Sigmoid colon (tissue), 7 donors: ENCODE results near the gene PIGO. TPM values are rescaled to one million over a fixed set of nuclear protein-coding genes. Genes with fewer than 3 reads are reported as not detected.
A peak's percentile ranks its signal among the peaks of the same experiment; 100 is the strongest.

Source experiments
- DNase-seq: peaks from one replicate; pipeline ENCODE4 v3.0.0-alpha.2; 2019
- H3K27ac ChIP-seq, 4 donors: fragments of 200-600 bp; sonication (generic); one replicate each; pipeline ENCODE4 v1.5.1; 2016 to 2019; ENCODE audit warnings: mild to moderate bottlenecking in 1 of 4
- H3K27me3 ChIP-seq, 3 donors: fragments of 200-600 bp; sonication (generic); one replicate each; pipeline ENCODE4 v1.5.1; 2019; ENCODE audit warnings: mild to moderate bottlenecking in 1 of 3
- H3K36me3 ChIP-seq, 4 donors: fragments of 200-600 bp; sonication (generic); one replicate each; pipeline ENCODE4 v1.5.1; 2016 to 2019
- H3K4me1 ChIP-seq, 4 donors: fragments of 200-600 bp; sonication (generic); one replicate each; pipeline ENCODE4 v1.5.1; 2017 to 2019
- H3K4me3 ChIP-seq, 4 donors: fragments of 200-600 bp; sonication (generic); one replicate each; pipeline ENCODE4 v1.5.1; 2017 to 2019; ENCODE audit warnings: mild to moderate bottlenecking in 2 of 4, moderate library complexity in 1 of 4
- H3K9me3 ChIP-seq, 4 donors: fragments of 200-600 bp in 3 of 4; sonication (generic) in 3 of 4; one replicate each; pipeline versions ENCODE4 v1.5.1 to v1.6.1; 2013 to 2019
- CTCF ChIP-seq, 4 experiments: fragments of 450-650 bp in 3 of 4; fragments of 200-600 bp in 1 of 4; IDR thresholded peaks; one replicate each; pipeline ENCODE4 v1.5.1; 2016 to 2019; ENCODE audit warnings: antibody characterized with exemption in 4 of 4, mild to moderate bottlenecking in 3 of 4, moderate library complexity in 2 of 4
- EP300 ChIP-seq, 4 donors: sonication (generic); formaldehyde crosslinking; IDR thresholded peaks; one replicate each; pipeline ENCODE4 v1.6.1; 2017; ENCODE audit warnings: antibody characterized with exemption in 4 of 4
- POLR2A ChIP-seq, 2 donors: fragments of 450-650 bp; IDR thresholded peaks; one replicate each; pipeline ENCODE4 v1.6.1; 2016; ENCODE audit warnings: antibody characterized with exemption in 2 of 2, mild to moderate bottlenecking in 2 of 2, moderate library complexity in 2 of 2
- POLR2AphosphoS5 ChIP-seq, 4 donors: sonication (generic); formaldehyde crosslinking; IDR thresholded peaks; one replicate each; pipeline ENCODE4 v1.6.1; 2017; ENCODE audit warnings: antibody characterized with exemption in 4 of 4
- WGBS, 2 donors: extraction: QIAGEN DNeasy Blood & Tissue Kit; methylation state at CpG; one replicate each; pipeline ENCODE4 v1.1.7; 2013; 5-methylcytosine and 5-hydroxymethylcytosine counted together
- intact Hi-C: fragments of 100-400 bp; cut with DNase I; formaldehyde crosslinking; loops from one replicate; pipeline ENCODE4 v1.15.1; 2023
- polyA plus RNA-seq, 3 donors: library from polyadenylated mRNA; stranded (reverse); fragments of 200-250 nt; gene quantifications; one replicate each; pipeline ENCODE4 v1.2.3, GENCODE V29; 2013
- total RNA-seq, 4 donors: library from RNA; depleted of rRNA; stranded (reverse); fragments of >200 nt; gene quantifications; one replicate each; pipeline ENCODE4 v1.1.0, GENCODE V29; 2016
- donor health status: healthy with polysubstance abuse.
- donor health status: Bipolar disorder and iron deficiency.
- donor health status: healthy.

PIGO gene
- total and polyA plus RNA-seq, 7 donors, result 3.0 to 23.5 (median 10.0) TPM

GRCh38 chr9:35110327-35110761 lies 14.0 kb upstream of the PIGO start:
- peaks cover 25 to 34% (median 28%) of the 10 kb centered on the region in 4 donors for H3K36me3 ChIP-seq
- H3K9me3 ChIP-seq, result peaks cover 0 to 3% (median 0%) of the 10 kb centered on the region in 4 donors
- intact Hi-C loops, result loop anchor here (5.0 kb wide), 3 partner anchors 38 to 492 kb away; partner anchors contain the start of gene VCP
- H3K27ac ChIP-seq, result peak overlapping the region; percentile 90 to 96 (median 92)
- H3K4me3 ChIP-seq, result peak overlapping the region in 3 of 4 donors; percentile 58 to 87 (median 82)
- TF ChIP-seq CTCF (IDR thresholded peaks at IDR 0.05) (no peak), POLR2AphosphoS5 (IDR thresholded peaks at IDR 0.05) (no peak), EP300 (IDR thresholded peaks at IDR 0.05) (no peak), POLR2A (IDR thresholded peaks at IDR 0.05) (no peak)
- DNase-seq, result no peak
- H3K4me1 ChIP-seq, result peaks cover 0 to 56% (median 50%) of the 10 kb centered on the region in 4 donors
- 46 to 48% methylated on average over 3 of the region's 3 CpGs for WGBS, 2 donors
- no peaks in the 10 kb centered on the region for H3K27me3 ChIP-seq

- H3K4me1 ChIP-seq, result peaks cover 0 to 43% (median 37%) of the 10 kb centered on the region in 4 donors
- WGBS, 2 donors, result 65 to 72% methylated on average over 8 of the region's 8 CpGs
Measured at GRCh38 chr9:35108946-35109575, 12.7 kb upstream of the PIGO start.

GRCh38 chr9:35108461-35108860 lies 12.1 kb upstream of the PIGO start:
- no peak for DNase-seq
- Histone ChIP-seq H3K9me3 (peaks cover 0 to 3% (median 0%) of the 10 kb centered on the region in 4 donors), H3K4me1 (peaks cover 0 to 41% (median 36%) of the 10 kb centered on the region in 4 donors), H3K27ac (no peak overlapping the region), H3K36me3 (peaks cover 29 to 45% (median 37%) of the 10 kb centered on the region in 4 donors), H3K4me3 (no peak overlapping the region), H3K27me3 (no peaks in the 10 kb centered on the region)
- WGBS, 2 donors, result 94 to 96% methylated on average over 6 of the region's 6 CpGs
- no peak for TF ChIP-seq CTCF (IDR thresholded peaks at IDR 0.05)
- no peak for TF ChIP-seq POLR2A (IDR thresholded peaks at IDR 0.05)
- no peak for TF ChIP-seq EP300 (IDR thresholded peaks at IDR 0.05)
- no peak for TF ChIP-seq POLR2AphosphoS5 (IDR thresholded peaks at IDR 0.05)
- intact Hi-C loops, result no loop called here

More at GRCh38 chr9:35108946-35109575, 12.7 kb upstream of the PIGO start:
- no peak for DNase-seq
- Histone ChIP-seq H3K27ac (no peak overlapping the region), H3K4me3 (no peak overlapping the region), H3K36me3 (peaks cover 29 to 45% (median 37%) of the 10 kb centered on the region in 4 donors), H3K9me3 (peaks cover 0 to 3% (median 0%) of the 10 kb centered on the region in 4 donors), H3K27me3 (no peaks in the 10 kb centered on the region)
- TF ChIP-seq CTCF (IDR thresholded peaks at IDR 0.05) (no peak), EP300 (IDR thresholded peaks at IDR 0.05) (no peak), POLR2A (IDR thresholded peaks at IDR 0.05) (no peak), POLR2AphosphoS5 (IDR thresholded peaks at IDR 0.05) (no peak)
- intact Hi-C loops, result no loop called here

- no peaks in the 10 kb centered on the region for H3K9me3 ChIP-seq
- WGBS, 2 donors, result 82 to 83% methylated on average over 18 of the region's 18 CpGs
- intact Hi-C loops, result no loop called here
- H3K27me3 ChIP-seq, result no peaks in the 10 kb centered on the region
- peaks cover 0 to 37% (median 32%) of the 10 kb centered on the region in 4 donors for H3K4me1 ChIP-seq
- no peak overlapping the region for H3K27ac ChIP-seq
- no peak for DNase-seq
- TF ChIP-seq POLR2AphosphoS5 (IDR thresholded peaks at IDR 0.05) (no peak), POLR2A (IDR thresholded peaks at IDR 0.05) (no peak), CTCF (IDR thresholded peaks at IDR 0.05) (no peak), EP300 (IDR thresholded peaks at IDR 0.05) (no peak)
- peaks cover 29 to 45% (median 37%) of the 10 kb centered on the region in 4 donors for H3K36me3 ChIP-seq
- no peak overlapping the region for H3K4me3 ChIP-seq
Measured at GRCh38 chr9:35107297-35108290, 11.2 kb upstream of the PIGO start.
